ENCODE measurements around the gene GNAT3. TPM values are rescaled to one million over a fixed set of nuclear protein-coding genes. Genes with fewer than 3 reads are reported as not detected.

Gene GNAT3
- total and polyA plus RNA-seq, 7 donors, result not detected

DNA sequence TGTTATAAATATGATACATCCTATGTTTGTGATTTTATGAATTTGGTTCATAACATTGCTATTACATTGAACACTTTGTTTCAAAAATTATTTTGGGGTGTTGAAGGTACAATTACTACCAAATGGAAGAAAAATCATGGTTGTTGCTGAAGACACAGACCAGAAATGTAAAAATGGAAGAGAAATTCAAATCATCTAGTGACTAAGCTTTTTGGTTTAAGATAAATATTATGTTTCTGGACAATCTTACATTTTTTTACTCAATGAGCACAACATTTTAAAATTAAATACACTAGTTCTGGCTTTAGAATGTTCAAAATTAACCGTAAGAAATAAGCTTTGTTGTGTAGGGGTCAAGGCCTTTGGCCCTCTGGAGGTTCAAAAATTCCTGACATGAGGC, 82.7 kb downstream of the GNAT3 start:
- intact Hi-C loops (cut with DNase I), result loop anchor here (2.0 kb wide), 2 partner anchors 24 to 230 kb away; no protein-coding TSS in a partner anchor
- Histone ChIP-seq H3K9me3 (no peaks in the 10 kb centered on the region), H3K27me3 (no peaks in the 10 kb centered on the region), H3K36me3 (no peaks in the 10 kb centered on the region), H3K4me3 (no peak overlapping the region), H3K27ac (no peak overlapping the region), H3K4me1 (no peaks in the 10 kb centered on the region)
- TF ChIP-seq POLR2A (IDR thresholded peaks at IDR 0.05), result no peak
- 87 to 89% methylated on average over 1 of the region's 1 CpG for WGBS, 2 donors
- no peak for DNase-seq

DNA sequence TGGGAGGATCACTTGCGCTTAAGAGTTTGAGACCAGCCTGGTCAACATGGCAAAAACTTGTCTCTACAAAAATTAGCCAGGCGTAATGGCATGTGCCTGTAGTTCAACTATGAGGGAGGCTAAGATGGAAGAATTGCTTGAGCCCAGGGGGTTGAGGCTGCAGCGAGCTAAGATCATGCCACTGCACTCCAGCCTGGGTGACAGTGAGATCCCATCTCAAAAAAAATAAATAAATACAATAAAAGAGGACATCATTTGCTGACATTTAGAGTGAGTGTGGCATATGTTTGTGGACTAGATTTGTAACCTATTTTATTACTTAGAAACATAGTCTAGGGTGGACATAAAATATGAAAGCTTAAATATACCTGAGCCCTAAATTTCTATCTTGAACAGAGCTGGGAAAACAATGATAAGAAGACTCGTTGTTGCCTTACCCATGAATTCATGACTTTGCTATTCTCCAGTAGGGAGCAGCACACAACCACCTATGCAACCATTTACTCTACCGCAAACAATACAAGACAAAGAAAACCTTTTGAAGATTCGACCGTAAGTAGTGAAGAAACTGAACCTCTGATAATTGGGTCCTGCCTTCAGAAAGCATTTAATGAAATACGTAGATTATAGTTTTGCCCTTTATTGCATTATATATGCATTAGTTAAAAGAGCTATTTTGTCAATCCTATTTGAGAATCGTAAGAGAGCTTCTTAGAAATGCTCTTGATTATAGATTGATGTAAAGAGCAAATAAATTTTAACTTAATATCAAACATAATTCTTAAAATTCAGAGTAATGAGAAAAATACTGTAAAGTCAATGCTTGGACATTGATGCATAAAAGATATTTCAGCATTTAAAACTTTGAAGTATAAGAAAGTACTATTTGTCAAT, 83.5 kb downstream of the GNAT3 start:
- no peaks in the 10 kb centered on the region for H3K9me3 ChIP-seq
- no peaks in the 10 kb centered on the region for H3K27me3 ChIP-seq
- H3K4me3 ChIP-seq, result no peak overlapping the region
- intact Hi-C loops (cut with DNase I), result loop anchor here (2.0 kb wide), 2 partner anchors 24 to 230 kb away; no protein-coding TSS in a partner anchor
- 29 to 44% methylated on average over 9 of the region's 9 CpGs for WGBS, 2 donors
- DNase-seq, result no peak
- no peak overlapping the region for H3K27ac ChIP-seq
- no peaks in the 10 kb centered on the region for H3K4me1 ChIP-seq
- TF ChIP-seq, protein P1, sequence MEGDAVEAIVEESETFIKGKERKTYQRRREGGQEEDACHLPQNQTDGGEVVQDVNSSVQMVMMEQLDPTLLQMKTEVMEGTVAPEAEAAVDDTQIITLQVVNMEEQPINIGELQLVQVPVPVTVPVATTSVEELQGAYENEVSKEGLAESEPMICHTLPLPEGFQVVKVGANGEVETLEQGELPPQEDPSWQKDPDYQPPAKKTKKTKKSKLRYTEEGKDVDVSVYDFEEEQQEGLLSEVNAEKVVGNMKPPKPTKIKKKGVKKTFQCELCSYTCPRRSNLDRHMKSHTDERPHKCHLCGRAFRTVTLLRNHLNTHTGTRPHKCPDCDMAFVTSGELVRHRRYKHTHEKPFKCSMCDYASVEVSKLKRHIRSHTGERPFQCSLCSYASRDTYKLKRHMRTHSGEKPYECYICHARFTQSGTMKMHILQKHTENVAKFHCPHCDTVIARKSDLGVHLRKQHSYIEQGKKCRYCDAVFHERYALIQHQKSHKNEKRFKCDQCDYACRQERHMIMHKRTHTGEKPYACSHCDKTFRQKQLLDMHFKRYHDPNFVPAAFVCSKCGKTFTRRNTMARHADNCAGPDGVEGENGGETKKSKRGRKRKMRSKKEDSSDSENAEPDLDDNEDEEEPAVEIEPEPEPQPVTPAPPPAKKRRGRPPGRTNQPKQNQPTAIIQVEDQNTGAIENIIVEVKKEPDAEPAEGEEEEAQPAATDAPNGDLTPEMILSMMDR (IDR thresholded peaks at IDR 0.05), result peak; percentile 58 to 75 (median 64)
- TF ChIP-seq POLR2A (IDR thresholded peaks at IDR 0.05) (no peak), EP300 (IDR thresholded peaks at IDR 0.05) (no peak)
- no peaks in the 10 kb centered on the region for H3K36me3 ChIP-seq

DNA sequence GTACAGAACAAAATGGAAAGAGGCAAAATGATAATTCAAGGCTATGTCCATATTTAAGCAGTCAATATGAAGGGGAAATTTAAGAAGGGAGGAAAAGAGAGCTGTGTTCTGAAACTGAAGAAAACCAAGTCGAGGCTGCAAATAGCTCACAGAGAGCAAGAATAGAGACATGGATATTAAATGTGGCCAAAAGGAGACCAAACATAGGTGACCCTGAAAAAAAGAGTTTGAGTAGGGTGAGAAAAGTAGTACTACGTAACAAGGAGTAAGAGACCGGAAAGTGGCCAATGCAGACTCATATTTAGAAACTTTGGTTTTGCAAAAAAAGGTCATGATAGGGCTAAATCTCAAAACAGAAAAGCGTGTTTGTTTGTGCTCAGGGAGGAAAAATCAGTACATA, 84.6 kb downstream of the GNAT3 start:
- 78 to 89% methylated on average over 4 of the region's 4 CpGs for WGBS, 2 donors
- no peak overlapping the region for H3K27ac ChIP-seq
- no peaks in the 10 kb centered on the region for H3K9me3 ChIP-seq
- H3K36me3 ChIP-seq, result no peaks in the 10 kb centered on the region
- no peaks in the 10 kb centered on the region for H3K4me1 ChIP-seq
- no peak for TF ChIP-seq POLR2AphosphoS5 (IDR thresholded peaks at IDR 0.05)
- TF ChIP-seq EP300 (IDR thresholded peaks at IDR 0.05), result no peak
- no peak for TF ChIP-seq POLR2A (IDR thresholded peaks at IDR 0.05)
- TF ChIP-seq, protein P1 (IDR thresholded peaks at IDR 0.05), result no peak
- DNase-seq, result no peak
- intact Hi-C loops (cut with DNase I), result no loop called here
- no peaks in the 10 kb centered on the region for H3K27me3 ChIP-seq
- no peak overlapping the region for H3K4me3 ChIP-seq

DNA sequence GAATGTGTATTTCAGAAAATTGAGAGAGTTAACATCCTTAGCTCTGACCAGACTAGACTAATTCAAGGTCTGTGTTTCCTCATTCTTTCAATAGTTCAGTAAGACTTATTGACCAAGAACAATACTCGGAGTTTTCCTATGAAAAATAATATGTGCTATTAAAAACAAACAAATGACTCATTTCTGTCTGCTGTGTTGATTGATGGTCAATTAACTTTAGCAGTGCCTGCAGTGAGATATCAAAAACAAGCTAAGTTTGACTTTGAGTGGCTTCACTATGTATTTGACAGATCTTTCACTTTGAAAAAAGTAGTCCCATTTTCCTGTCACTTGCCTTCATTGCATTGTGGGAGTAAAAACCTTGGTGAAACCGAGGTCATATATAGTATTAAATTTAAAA, 91.0 kb downstream of the GNAT3 start:
- TF ChIP-seq POLR2A (IDR thresholded peaks at IDR 0.05) (no peak), POLR2AphosphoS5 (IDR thresholded peaks at IDR 0.05) (no peak), EP300 (IDR thresholded peaks at IDR 0.05) (no peak)
- TF ChIP-seq, protein P1 (IDR thresholded peaks at IDR 0.05), result no peak
- no peak for DNase-seq
- Histone ChIP-seq H3K27me3 (no peaks in the 10 kb centered on the region), H3K9me3 (no peaks in the 10 kb centered on the region), H3K4me1 (peaks cover 0 to 9% (median 2%) of the 10 kb centered on the region in 4 donors), H3K36me3 (no peaks in the 10 kb centered on the region), H3K4me3 (no peak overlapping the region), H3K27ac (no peak overlapping the region)
- 73 to 81% methylated on average over 2 of the region's 2 CpGs for WGBS, 2 donors
- intact Hi-C loops (cut with DNase I), result no loop called here

DNA sequence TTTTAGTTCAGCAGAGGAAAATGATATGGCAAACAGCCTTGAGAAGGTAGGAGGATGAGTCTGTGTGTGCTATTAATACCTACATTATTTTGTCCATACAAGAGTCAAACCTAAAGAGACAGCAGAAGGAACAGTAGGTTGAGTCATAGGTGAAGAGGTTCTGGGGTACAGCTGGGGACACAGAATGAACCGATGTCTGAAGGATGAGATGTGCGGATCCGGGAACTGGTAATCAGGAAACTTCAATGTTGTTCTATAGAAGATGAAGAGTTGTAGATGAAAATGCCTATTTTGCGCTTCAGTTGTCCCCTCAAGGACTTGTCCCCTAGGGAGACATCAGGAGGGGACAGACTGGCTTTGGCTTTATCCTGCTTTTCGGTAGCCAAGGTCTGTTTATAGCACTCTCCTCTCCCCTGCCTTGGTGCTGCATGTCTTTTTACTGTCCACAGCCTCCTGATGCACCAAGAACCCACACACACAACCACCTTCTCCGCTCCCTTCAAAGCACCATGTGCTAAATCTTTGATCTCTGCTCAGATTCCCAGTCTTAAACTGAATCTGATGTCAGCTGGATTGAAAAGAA, 94.6 kb downstream of the GNAT3 start:
- Histone ChIP-seq H3K36me3 (no peaks in the 10 kb centered on the region), H3K9me3 (no peaks in the 10 kb centered on the region), H3K4me3 (no peak overlapping the region), H3K27ac (peak overlapping the region in 1 of 4 donors; percentile 22), H3K27me3 (no peaks in the 10 kb centered on the region), H3K4me1 (peaks cover 0 to 9% (median 2%) of the 10 kb centered on the region in 4 donors)
- TF ChIP-seq, protein P1 (IDR thresholded peaks at IDR 0.05), result no peak
- TF ChIP-seq EP300 (IDR thresholded peaks at IDR 0.05), result no peak
- no peak for TF ChIP-seq POLR2A (IDR thresholded peaks at IDR 0.05)
- no peak for TF ChIP-seq POLR2AphosphoS5 (IDR thresholded peaks at IDR 0.05)
- intact Hi-C loops (cut with DNase I), result no loop called here
- 91 to 92% methylated on average over 6 of the region's 6 CpGs for WGBS, 2 donors
- DNase-seq, result no peak

Measured in sigmoid colon (tissue), 7 donors.